Activated naive CD4-positive, alpha-beta T cell treated with anti-CD3 and anti-CD28 coated beads, Interleukin-2, amount 50 U/mL, for 24 hours (primary cell): ENCODE data around the gene SLC12A9.
A peak's percentile ranks its signal among the peaks of the same experiment; 100 is the strongest.

ENCODE experiments used
- H3K27ac Mint-ChIP-seq: one replicate; pipeline ENCODE4 v1.8.0; 2021; ENCODE audit warnings: mild to moderate bottlenecking, mixed read lengths
- H3K27me3 Mint-ChIP-seq: one replicate; pipeline ENCODE4 v1.8.0; 2021; ENCODE audit warnings: mixed read lengths
- H3K36me3 Mint-ChIP-seq: one replicate; pipeline ENCODE4 v1.8.0; 2021; ENCODE audit warnings: mixed read lengths
- H3K4me1 Mint-ChIP-seq: one replicate; pipeline ENCODE4 v1.8.0; 2021; ENCODE audit warnings: mixed read lengths
- H3K4me3 Mint-ChIP-seq: one replicate; pipeline ENCODE4 v1.8.0; 2021; ENCODE audit warnings: mild to moderate bottlenecking, mixed read lengths
- H3K9me3 Mint-ChIP-seq: one replicate; pipeline ENCODE4 v1.8.0; 2021; ENCODE audit warnings: mixed read lengths

Gene SLC12A9

DNA sequence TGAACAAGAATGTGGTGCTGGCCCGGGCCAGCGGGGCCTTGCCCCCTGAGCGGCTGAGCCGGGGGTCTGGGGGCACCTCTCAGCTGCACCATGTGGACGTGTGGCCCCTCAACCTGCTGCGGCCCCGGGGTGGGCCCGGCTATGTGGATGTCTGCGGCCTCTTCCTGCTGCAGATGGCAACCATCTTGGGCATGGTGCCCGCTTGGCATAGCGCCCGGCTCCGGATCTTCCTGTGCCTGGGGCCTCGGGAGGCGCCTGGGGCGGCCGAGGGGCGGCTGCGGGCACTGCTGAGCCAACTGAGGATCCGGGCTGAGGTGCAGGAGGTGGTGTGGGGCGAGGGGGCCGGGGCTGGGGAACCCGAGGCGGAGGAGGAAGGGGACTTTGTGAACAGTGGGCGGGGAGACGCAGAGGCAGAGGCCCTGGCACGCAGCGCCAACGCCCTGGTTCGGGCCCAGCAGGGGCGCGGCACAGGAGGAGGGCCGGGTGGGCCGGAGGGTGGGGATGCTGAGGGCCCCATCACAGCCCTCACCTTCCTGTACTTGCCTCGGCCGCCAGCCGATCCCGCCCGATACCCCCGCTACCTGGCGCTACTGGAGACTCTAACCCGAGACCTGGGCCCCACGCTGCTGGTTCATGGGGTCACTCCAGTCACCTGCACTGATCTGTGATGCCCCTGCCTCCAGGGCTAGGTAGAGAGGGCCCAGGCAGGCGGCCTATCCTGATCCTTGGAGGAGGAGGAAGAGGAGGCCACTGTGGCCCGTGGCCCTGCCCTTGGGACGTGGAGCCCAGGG, 13.6 kb downstream of the SLC12A9 start:
- Mint-ChIP-seq H3K4me1 (peaks cover 15% of the 10 kb centered on the region), H3K36me3 (peaks cover 4% of the 10 kb centered on the region), H3K27ac (peak overlapping the region; percentile 41), H3K9me3 (no peaks in the 10 kb centered on the region), H3K4me3 (peak overlapping the region; percentile 91), H3K27me3 (no peaks in the 10 kb centered on the region)

GRCh38 chr7:100866729-100867039, 14.2 kb downstream of the SLC12A9 start:
- no peaks in the 10 kb centered on the region for H3K27me3 Mint-ChIP-seq
- H3K36me3 Mint-ChIP-seq: peaks cover 6% of the 10 kb centered on the region
- H3K9me3 Mint-ChIP-seq: no peaks in the 10 kb centered on the region
- H3K4me1 Mint-ChIP-seq: peaks cover 15% of the 10 kb centered on the region
- peak overlapping the region; percentile 99 for H3K27ac Mint-ChIP-seq
- peak overlapping the region; percentile 91 for H3K4me3 Mint-ChIP-seq

GRCh38 chr7:100867040-100867775, 14.7 kb downstream of the SLC12A9 start, which contains the start of gene TRIP6:
Gene TRIP6, plus strand, starts transcription at chr7:100867387. Its CDS starts 111 bp downstream, at chr7:100867498.
- peak within 1 kb of the TSS; percentile 99 for H3K27ac Mint-ChIP-seq

GRCh38 chr7:100867776-100868485, 15.4 kb downstream of the SLC12A9 start:
- no peaks in the 10 kb centered on the region for H3K9me3 Mint-ChIP-seq

More at GRCh38 chr7:100867040-100867775, 14.7 kb downstream of the SLC12A9 start, which contains the start of gene TRIP6:
- Mint-ChIP-seq H3K4me3 (peak within 1 kb of the TSS; percentile 91), H3K9me3 (no peaks in the 10 kb centered on the region), H3K27me3 (no peaks in the 10 kb centered on the region), H3K36me3 (peaks cover 7% of the 10 kb centered on the region), H3K4me1 (peaks cover 15% of the 10 kb centered on the region)

GRCh38 chr7:100873599-100874299, 21.2 kb downstream of the SLC12A9 start:
- Mint-ChIP-seq H3K9me3 (no peaks in the 10 kb centered on the region), H3K36me3 (peaks cover 20% of the 10 kb centered on the region), H3K4me3 (peak overlapping the region; percentile 99), H3K27ac (peak overlapping the region; percentile 99), H3K4me1 (peaks cover 39% of the 10 kb centered on the region), H3K27me3 (no peaks in the 10 kb centered on the region)

More at GRCh38 chr7:100867776-100868485, 15.4 kb downstream of the SLC12A9 start:
- peaks cover 2% of the 10 kb centered on the region for H3K36me3 Mint-ChIP-seq
- H3K4me3 Mint-ChIP-seq: peak overlapping the region; percentile 67
- H3K4me1 Mint-ChIP-seq: peaks cover 15% of the 10 kb centered on the region
- peak overlapping the region; percentile 81 for H3K27ac Mint-ChIP-seq
- no peaks in the 10 kb centered on the region for H3K27me3 Mint-ChIP-seq

DNA sequence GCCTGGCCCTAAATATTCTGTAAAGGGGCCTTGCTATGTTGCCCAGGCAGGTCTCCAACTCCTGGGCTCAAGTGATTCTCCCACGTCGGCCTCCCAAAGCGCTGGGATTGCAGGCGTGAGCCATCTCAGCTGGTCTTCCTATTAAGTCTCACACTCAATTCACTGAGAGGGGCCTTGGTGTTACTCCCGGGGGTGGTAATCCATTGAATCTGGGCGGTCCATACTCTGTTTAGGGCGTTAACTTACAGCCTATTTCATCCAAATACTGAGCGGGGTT, 21.7 kb downstream of the SLC12A9 start:
- Mint-ChIP-seq H3K4me1 (peaks cover 44% of the 10 kb centered on the region), H3K27ac (peak overlapping the region; percentile 99), H3K36me3 (peaks cover 22% of the 10 kb centered on the region), H3K4me3 (peak overlapping the region; percentile 99), H3K9me3 (no peaks in the 10 kb centered on the region), H3K27me3 (no peaks in the 10 kb centered on the region)

DNA sequence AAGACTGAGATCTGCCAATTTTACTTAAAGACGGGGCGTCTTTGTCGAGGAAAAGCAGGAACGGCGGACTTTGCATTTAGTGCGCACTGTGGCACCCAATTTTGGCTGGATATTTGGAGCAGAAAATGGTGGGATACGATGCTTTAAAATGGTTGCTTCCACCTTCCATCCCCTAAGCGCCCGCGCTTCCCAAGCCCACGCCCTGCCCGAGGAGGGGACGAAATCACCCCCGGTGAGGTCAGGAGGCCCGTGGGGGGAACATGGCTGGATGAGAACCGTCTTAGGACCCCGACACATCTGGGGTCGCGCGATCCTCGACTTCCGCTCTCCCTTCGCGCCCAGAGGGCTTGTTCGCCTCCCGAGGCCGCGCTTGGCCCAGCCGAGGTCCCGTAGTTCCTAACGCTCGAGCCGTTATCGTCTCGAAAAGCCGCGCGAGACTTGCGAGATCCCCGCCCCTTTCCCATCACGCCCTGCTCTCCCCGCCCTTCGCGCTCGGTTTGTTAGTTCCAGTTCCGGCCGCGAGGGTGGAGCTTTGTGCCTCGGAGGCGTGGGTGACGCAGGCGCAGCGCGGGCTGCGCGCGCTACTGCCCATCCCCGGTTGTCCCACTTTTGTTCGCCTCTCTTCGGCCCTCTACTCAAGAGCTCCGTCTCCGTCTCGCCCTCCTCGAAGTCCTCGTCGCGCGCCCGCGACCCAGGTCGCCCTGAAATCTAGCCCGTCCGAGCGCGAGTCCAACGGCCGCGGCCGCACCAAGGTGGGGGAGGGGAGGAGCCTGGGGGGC, 22.3 kb downstream of the SLC12A9 start, which contains the start of gene SRRT:
Gene SRRT, plus strand, starts transcription at position 527 of the 779 bp plus-strand sequence. CDS start 488 bp downstream, outside the sequence.
- Mint-ChIP-seq H3K9me3 (no peaks in the 10 kb centered on the region), H3K27me3 (no peaks in the 10 kb centered on the region), H3K27ac (peak within 1 kb of the TSS; percentile 99), H3K36me3 (peaks cover 22% of the 10 kb centered on the region), H3K4me1 (peaks cover 48% of the 10 kb centered on the region), H3K4me3 (peak within 1 kb of the TSS; percentile 99)

- Mint-ChIP-seq H3K4me1 (peaks cover 53% of the 10 kb centered on the region), H3K27ac (peak overlapping the region; percentile 88), H3K4me3 (peak overlapping the region; percentile 99), H3K9me3 (no peaks in the 10 kb centered on the region), H3K27me3 (no peaks in the 10 kb centered on the region), H3K36me3 (peaks cover 22% of the 10 kb centered on the region)
Measured at GRCh38 chr7:100875356-100875751, 22.8 kb downstream of the SLC12A9 start.

DNA sequence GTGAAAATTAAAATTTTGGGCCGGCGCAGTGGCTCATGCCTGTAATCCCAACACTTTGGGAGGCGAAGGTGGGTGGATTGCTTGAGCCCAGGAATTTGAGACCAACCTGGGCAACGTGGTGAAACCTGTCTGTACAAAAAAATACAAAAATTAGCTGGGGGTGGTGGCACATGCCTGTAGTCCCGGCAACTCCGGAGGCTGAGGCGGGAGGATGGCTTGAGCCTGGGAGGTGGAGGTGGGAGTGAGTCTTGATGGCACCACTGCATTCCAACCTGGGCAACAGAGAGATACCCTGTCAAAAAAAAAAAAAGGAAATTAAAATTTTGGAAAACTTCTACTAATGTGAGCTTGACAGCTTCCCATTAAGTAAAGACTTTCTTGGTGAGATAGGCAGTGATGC, 25.5 kb downstream of the SLC12A9 start:
- Mint-ChIP-seq H3K9me3 (no peaks in the 10 kb centered on the region), H3K27me3 (no peaks in the 10 kb centered on the region), H3K27ac (no peak overlapping the region), H3K36me3 (peaks cover 24% of the 10 kb centered on the region), H3K4me3 (peak overlapping the region; percentile 54), H3K4me1 (peaks cover 57% of the 10 kb centered on the region)

- peak overlapping the region; percentile 73 for H3K27ac Mint-ChIP-seq
- H3K9me3 Mint-ChIP-seq: no peaks in the 10 kb centered on the region
- no peaks in the 10 kb centered on the region for H3K27me3 Mint-ChIP-seq
- peaks cover 26% of the 10 kb centered on the region for H3K36me3 Mint-ChIP-seq
- peak overlapping the region; percentile 45 for H3K4me3 Mint-ChIP-seq
- H3K4me1 Mint-ChIP-seq: peaks cover 57% of the 10 kb centered on the region
Measured at GRCh38 chr7:100878685-100879084, 26.2 kb downstream of the SLC12A9 start.

DNA sequence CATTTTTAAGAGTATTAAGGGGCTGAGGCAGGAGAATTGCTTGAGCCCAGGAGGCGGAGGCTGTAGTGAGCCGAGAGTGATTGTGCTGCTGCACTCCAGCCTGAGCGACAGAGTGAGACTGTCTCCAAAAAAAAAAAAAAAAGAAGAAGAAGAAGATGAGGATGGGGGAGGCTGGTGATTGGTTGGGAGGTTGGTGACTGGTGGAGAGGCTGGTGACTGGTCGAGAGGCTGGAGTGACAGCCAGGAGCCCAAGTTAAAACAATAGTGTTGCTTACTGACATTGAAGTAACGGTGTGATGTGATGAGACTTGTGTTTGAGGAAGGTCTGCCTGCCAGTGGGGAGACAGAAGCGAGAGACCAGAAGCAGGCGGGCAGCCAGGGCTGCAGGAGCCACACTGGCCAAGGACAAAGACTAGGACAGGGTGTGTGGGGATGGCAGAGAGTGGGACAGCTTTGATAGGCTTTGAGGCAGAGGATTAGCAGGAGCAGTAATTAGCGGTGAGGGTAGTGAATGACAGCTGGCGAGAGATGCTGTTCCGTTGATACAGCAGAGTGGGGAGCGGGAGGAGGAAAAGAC, 27.3 kb downstream of the SLC12A9 start:
- Mint-ChIP-seq H3K36me3 (peaks cover 24% of the 10 kb centered on the region), H3K27ac (peak overlapping the region; percentile 27), H3K4me3 (no peak overlapping the region), H3K9me3 (no peaks in the 10 kb centered on the region), H3K4me1 (peaks cover 47% of the 10 kb centered on the region), H3K27me3 (no peaks in the 10 kb centered on the region)

DNA sequence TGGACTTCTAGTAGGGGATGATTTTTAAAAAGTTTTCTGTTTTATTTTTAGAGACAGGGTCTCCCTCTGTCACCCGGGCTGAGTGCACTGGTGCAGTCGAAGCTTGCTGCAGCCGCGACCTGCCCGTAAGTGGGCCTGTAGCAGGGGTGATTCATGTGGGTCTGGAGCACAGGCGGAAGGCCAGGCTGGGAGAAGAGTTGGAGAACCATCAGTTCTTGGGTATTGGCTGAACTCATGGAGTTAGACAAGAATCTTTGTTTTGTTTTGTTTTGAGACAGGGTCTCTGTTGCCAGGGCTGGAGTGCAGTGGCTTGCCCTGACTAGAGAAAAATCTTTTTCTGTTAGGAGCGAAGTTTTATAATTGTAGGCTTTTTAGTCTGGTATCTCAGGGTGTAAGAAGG, 28.1 kb downstream of the SLC12A9 start:
- Mint-ChIP-seq H3K27me3 (no peaks in the 10 kb centered on the region), H3K4me1 (peaks cover 42% of the 10 kb centered on the region), H3K4me3 (no peak overlapping the region), H3K27ac (peak overlapping the region; percentile 76), H3K36me3 (peaks cover 22% of the 10 kb centered on the region), H3K9me3 (no peaks in the 10 kb centered on the region)

- Mint-ChIP-seq H3K36me3 (peaks cover 25% of the 10 kb centered on the region), H3K9me3 (no peaks in the 10 kb centered on the region), H3K4me3 (no peak overlapping the region), H3K4me1 (peaks cover 39% of the 10 kb centered on the region), H3K27me3 (no peaks in the 10 kb centered on the region), H3K27ac (no peak overlapping the region)
Measured at GRCh38 chr7:100881136-100881535, 28.6 kb downstream of the SLC12A9 start.

DNA sequence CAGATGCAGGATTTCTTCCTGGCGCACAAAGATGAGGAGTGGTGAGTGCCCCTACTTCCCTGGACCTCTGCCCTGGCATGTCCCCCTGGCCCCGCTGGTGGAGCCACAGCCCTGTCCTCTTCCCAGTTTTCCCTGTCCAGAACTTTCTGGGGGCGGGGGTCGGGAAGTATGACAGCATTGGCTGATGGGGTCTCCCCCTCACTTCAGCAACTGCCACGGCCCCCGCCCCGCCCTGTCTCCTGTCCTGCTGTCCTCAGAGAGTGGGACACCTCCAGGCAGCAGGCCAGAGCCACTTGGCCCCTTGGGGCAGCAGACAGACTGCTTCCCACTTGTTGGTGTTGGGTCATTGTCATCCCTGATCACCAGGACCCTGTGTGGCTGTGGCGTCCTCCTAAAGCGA, 29.7 kb downstream of the SLC12A9 start:
- no peak overlapping the region for H3K4me3 Mint-ChIP-seq
- H3K27ac Mint-ChIP-seq: no peak overlapping the region
- peaks cover 40% of the 10 kb centered on the region for H3K4me1 Mint-ChIP-seq
- H3K27me3 Mint-ChIP-seq: no peaks in the 10 kb centered on the region
- no peaks in the 10 kb centered on the region for H3K9me3 Mint-ChIP-seq
- H3K36me3 Mint-ChIP-seq: peaks cover 31% of the 10 kb centered on the region
